Psoas muscle (tissue), 8 donors: ENCODE measurements around the gene L1CAM. TPM values are rescaled to one million over a fixed set of nuclear protein-coding genes. Genes with fewer than 3 reads are reported as not detected.
A peak's percentile ranks its signal among the peaks of the same experiment; 100 is the strongest.
"Not testable (repeated sequence)": the region's sequence is repeated elsewhere in the genome, so short reads cannot be mapped to it uniquely, and the experiment has no call there.

Experiments used
- ATAC-seq, 4 donors: fragments of 200-7000 bp; cut with Tn5 transposase; one replicate each; pipeline ENCODE4 v1.9.1; 2020; ENCODE audit warnings: moderate library complexity in 3 of 4, mild to moderate bottlenecking in 2 of 4
- DNase-seq, 2 donors: peaks; one replicate each; pipeline ENCODE4 v3.0.0-alpha.2; 2020
- H3K27ac ChIP-seq: fragments of 200-600 bp; one replicate; pipeline ENCODE4 v1.8.0; 2022
- H3K27me3 ChIP-seq, 3 donors: fragments of 200-600 bp in 1 of 3; one replicate each; pipeline versions ENCODE4 v1.6.1 to v1.8.0; 2013 to 2022; ENCODE audit warnings: low read length in 2 of 3, mild to moderate bottlenecking in 2 of 3, moderate library complexity in 1 of 3; ENCODE audit not compliant: insufficient read depth in 3 of 3
- H3K36me3 ChIP-seq, 2 donors: fragments of 200-600 bp in 1 of 2; one replicate each; pipeline versions ENCODE4 v1.6.1 to v1.8.0; 2013 to 2022; ENCODE audit warnings: low read depth in 1 of 2, mild to moderate bottlenecking in 1 of 2, moderate library complexity in 1 of 2; ENCODE audit not compliant: insufficient read depth in 1 of 2
- H3K4me1 ChIP-seq: fragments of 200-600 bp; one replicate; pipeline ENCODE4 v1.8.0; 2022
- H3K4me3 ChIP-seq: fragments of 200-600 bp; one replicate; pipeline ENCODE4 v1.8.0; 2022; ENCODE audit warnings: mild to moderate bottlenecking
- H3K9me3 ChIP-seq: fragments of 200-600 bp; one replicate; pipeline ENCODE4 v1.8.0; 2022
- WGBS, 3 donors: extraction: QIAGEN DNeasy Blood & Tissue Kit; methylation state at CpG; one replicate each; pipeline versions ENCODE4 v1.1.6 to v1.1.7; 2013; 5-methylcytosine and 5-hydroxymethylcytosine counted together
- intact Hi-C, 2 donors: fragments of 100-400 bp; cut with DNase I; formaldehyde crosslinking; loops; one replicate each; pipeline versions ENCODE4 v1.11.0 to v1.14.2; 2022
- polyA plus RNA-seq, 3 donors: library from polyadenylated mRNA; stranded (reverse); fragments of 200-250 nt; gene quantifications; one replicate each; pipeline ENCODE4 v1.2.3, GENCODE V29; 2013
- total RNA-seq, 4 donors: library from RNA; stranded (reverse); fragmentation: NEBNext Ultra II Directional in 2 of 4; extraction: Animal tissue kit (Norgen Biotek cat#: 25700) in 2 of 4; gene quantifications; one replicate each; pipeline versions ENCODE4 v1.2.1 to v1.2.4, GENCODE V29; 2021 to 2023
- TF ChIP-seq, protein P1 (sequence below): fragments of 200-600 bp; IDR thresholded peaks from one replicate; pipeline ENCODE4 v1.8.0; 2022; ENCODE audit warnings: antibody characterized with exemption
- donor health status: healthy with polysubstance abuse.
- donor health status: DM: no; HTN: no; CAD: no; lungs with moderate emphysema.
- donor health status: Bipolar disorder and iron deficiency.
- donor health status: healthy.
- donor health status: DM: yes; HTN: yes; CAD: no.
- donor health status: DM: no; HTN: no; CAD: no.
- donor health status: DM: no; HTN: no; CAD: no.
- donor health status: DM: yes; HTN: yes; CAD: no.

The L1CAM gene
- total and polyA plus RNA-seq, 7 donors = 0.22 to 1.5 (median 0.46) TPM

DNA sequence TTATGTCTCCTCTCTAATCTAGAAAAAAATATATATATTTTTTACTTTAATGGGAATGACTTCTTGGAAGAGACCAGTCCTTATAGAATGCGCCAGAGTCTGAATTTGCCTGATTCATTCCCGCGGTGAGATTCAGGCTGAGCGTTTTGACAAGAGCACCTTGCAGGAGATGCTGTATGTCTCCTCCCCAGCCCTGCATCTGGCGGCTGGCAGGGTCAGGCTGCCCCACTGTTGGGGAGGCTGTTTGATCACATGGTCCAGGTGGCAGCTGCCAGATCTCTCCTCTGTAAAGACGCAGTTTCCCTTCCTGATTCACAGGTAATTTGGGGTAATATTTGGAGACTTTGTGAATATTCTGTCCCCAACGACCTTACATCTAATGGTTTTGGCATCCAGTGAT lies 65.4 kb downstream of the L1CAM start:
- WGBS, 3 donors = 81 to 94% (median 84%) methylated on average over 7 of the region's 7 CpGs
- DNase-seq = no peak
- TF ChIP-seq, protein P1, sequence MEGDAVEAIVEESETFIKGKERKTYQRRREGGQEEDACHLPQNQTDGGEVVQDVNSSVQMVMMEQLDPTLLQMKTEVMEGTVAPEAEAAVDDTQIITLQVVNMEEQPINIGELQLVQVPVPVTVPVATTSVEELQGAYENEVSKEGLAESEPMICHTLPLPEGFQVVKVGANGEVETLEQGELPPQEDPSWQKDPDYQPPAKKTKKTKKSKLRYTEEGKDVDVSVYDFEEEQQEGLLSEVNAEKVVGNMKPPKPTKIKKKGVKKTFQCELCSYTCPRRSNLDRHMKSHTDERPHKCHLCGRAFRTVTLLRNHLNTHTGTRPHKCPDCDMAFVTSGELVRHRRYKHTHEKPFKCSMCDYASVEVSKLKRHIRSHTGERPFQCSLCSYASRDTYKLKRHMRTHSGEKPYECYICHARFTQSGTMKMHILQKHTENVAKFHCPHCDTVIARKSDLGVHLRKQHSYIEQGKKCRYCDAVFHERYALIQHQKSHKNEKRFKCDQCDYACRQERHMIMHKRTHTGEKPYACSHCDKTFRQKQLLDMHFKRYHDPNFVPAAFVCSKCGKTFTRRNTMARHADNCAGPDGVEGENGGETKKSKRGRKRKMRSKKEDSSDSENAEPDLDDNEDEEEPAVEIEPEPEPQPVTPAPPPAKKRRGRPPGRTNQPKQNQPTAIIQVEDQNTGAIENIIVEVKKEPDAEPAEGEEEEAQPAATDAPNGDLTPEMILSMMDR = no peak

DNA sequence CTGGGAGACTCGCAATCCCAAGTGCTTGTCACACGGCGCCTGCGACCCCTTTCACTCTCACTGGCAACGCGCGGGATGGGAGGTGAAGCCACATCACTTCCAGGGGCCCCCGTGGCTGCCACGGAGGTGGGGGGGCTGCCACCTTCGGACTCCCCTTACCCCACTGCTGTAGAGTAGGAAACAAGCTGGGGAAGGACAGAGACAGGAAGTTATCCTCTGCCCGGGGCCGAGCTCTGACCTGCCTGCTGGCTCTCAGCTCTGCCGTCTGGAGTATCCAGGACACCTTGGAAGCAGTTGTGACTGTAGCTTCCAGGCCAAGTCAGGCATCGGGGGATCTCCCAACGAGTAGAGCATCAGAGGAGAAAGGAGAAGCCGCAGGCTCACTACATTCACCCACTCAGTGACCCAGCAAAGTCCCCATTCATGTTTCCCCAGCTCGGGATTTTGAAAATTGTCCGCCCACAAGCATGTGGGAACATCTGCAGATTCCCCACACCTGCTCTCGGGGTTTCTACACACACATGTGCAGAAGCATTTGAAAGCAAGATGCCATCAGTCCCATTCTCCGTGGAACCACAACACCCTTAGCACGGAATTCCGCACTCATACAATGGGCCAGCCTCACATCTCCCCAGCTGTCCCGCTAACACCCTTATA lies 66.5 kb downstream of the L1CAM start:
- Histone ChIP-seq H3K9me3 (no peaks in the 10 kb centered on the region), H3K36me3 (no peaks in the 10 kb centered on the region), H3K27me3 (peaks cover 0 to 27% (median 2%) of the 10 kb centered on the region in 3 donors), H3K4me3 (peak overlapping the region; percentile 62), H3K4me1 (no peaks in the 10 kb centered on the region), H3K27ac (no peak overlapping the region)
- TF ChIP-seq, protein P1 = no peak
- WGBS, 3 donors = 30 to 43% (median 33%) methylated on average over 21 to 23 of the region's 23 CpGs
- DNase-seq (peak in 1 of 2 donors; percentile 11), ATAC-seq (peak in 2 of 4 donors; percentile 13 to 21)
- intact Hi-C loops = no loop called here

More for the DNA sequence above, 65.4 kb downstream of the L1CAM start:
- Histone ChIP-seq H3K27ac (no peak overlapping the region), H3K4me3 (no peak overlapping the region), H3K4me1 (no peaks in the 10 kb centered on the region), H3K27me3 (peaks cover 0 to 26% (median 2%) of the 10 kb centered on the region in 3 donors), H3K9me3 (no peaks in the 10 kb centered on the region), H3K36me3 (no peaks in the 10 kb centered on the region)
- ATAC-seq = no peak
- intact Hi-C loops = no loop called here

DNA sequence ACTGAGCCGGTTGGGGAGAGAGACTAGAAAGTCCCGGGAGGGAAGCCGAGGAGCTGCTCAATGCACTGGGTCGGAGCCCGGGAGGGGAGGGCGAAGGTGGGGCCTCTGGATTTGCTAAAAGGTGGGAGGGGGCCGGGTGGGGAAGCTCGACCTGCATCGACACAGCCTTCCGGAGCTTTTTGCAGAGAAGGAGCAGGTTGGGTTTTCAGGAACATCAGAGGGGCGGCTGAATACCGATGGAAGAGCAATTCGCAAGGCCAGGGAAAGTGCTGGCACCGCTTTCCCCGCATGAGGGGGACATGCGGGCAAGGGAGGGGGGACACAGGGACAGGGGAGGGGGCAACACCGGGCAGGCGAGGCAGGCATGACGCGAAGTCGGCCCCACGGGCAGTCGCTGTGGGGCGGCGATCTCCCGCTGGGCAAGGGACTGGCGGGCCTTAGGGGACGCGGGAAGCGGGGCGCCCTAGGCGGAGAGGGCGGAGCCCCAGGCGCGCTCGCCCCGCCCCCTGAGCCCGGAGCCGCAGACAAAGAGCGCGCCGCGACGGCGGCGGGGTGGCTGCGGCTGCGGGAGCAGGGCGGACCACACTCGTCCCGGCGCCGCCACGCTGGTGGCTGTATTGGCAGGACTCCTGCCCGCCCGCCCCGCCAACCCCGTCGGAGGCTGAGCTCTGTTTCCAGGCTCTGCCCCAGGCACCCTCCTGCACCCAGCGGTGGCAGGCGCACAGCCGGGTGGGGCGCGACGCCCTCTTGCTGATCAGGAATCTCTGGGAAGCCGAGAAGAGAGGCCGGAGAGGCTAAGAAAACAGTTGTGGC lies 67.2 kb downstream of the L1CAM start:
- Histone ChIP-seq H3K9me3 (no peaks in the 10 kb centered on the region), H3K4me3 (peak overlapping the region; percentile 62), H3K4me1 (no peaks in the 10 kb centered on the region), H3K27ac (no peak overlapping the region), H3K27me3 (peaks cover 0 to 23% (median 2%) of the 10 kb centered on the region in 3 donors), H3K36me3 (no peaks in the 10 kb centered on the region)
- WGBS, 3 donors = 8 to 21% (median 18%) methylated on average over 12 to 65 of the region's 67 CpGs
- DNase-seq (peak; percentile 31 to 61), ATAC-seq (peak; percentile 58 to 81 (median 79))
- intact Hi-C loops = no loop called here
- TF ChIP-seq, protein P1 = no peak

DNA sequence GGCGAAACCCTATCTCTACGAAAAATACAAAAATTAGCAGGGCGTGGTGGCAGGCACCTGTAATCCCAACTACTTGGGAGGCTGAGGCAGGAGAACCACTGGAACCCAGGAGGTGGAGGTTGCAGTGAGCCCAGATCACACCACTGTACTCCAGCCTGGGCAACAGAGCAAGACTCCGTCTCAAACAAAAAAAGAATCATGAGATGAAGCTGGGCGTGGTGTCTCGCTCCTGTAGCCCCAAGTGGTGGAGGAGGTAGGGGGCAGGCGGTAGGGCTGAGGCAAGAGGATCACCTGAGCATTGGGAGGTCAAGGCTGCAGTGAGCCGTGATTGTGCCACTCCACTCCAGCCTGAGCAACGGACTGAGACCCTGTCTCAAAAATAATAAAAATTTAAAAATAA lies 67.9 kb downstream of the L1CAM start:
- WGBS, 3 donors = 89 to 95% (median 94%) methylated on average over 9 of the region's 9 CpGs
- DNase-seq, H3K27ac ChIP-seq, ATAC-seq, H3K4me1 ChIP-seq, H3K9me3 ChIP-seq, intact Hi-C loops, H3K4me3 ChIP-seq, H3K36me3 ChIP-seq: not testable (repeated sequence)
- peaks cover 0 to 20% (median 2%) of the 10 kb centered on the region in 3 donors for H3K27me3 ChIP-seq
